HG03095 (cell line): Measurements from ENCODE around the gene GMCL1.

Source experiments
- ATAC-seq: cut with Tn5 transposase; IDR thresholded peaks from one replicate; pipeline ENCODE4 v1.9.1; 2021; ENCODE audit warnings: moderate library complexity; ENCODE audit not compliant: unreplicated experiment

GMCL1 gene

DNA sequence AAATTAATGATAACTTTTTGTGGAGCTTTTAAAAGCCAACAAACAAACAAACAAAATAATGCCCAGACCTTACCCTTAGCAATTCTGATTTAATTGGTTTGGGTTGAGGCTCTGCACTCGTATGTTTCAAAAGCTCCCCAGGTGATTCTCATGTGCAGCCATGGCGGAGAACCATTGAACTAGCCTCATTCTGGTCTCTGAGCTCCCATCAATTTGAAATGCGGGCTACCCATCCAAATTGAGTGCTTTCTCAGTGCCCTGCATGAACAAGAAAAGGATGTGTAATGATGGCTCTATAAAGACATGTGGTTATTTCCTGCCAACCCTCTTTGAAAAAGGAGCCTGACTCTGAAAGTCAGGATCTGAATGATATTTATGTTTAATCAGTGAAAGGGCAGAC, 93.7 kb downstream of the GMCL1 start:
- no peak for ATAC-seq

DNA sequence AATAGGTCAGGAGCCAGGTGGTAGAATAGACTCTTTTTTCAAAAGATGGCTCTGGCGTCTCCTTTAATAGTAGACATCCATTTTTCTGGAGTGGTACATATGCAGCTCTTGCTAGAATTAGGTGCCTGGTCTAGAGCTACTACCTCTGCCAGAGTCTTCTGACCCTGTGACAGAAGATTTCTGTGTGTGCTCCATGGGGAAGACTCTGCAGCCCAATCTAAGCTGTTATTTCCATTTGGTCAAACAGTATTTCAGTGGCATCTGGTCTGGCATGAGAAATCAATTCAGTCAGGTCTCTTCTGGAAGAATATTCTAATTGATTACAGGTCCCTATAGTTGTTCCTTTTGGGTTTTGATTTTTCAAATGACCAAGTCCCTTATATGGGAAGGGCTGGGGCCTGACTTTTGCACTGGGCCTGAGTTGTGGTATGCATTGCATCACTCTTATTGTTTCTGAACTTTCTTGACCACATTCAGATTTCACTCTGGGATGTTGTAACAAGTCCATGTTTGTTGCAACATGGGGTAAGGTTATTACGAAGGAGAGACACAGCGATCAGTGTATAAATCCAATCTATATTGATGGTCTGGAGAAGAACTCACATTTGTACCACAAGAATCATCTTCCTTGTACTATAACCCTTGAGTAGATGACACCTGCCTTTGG, 97.5 kb downstream of the GMCL1 start:
- ATAC-seq: no peak
